ENCODE data around the gene STK11.

The STK11 gene

GRCh38 chr19:1262623-1263123, 57.1 kb downstream of the STK11 start:
- DNase-seq: no peak

GRCh38 chr19:1263188-1263587, 57.6 kb downstream of the STK11 start:
- no peak for DNase-seq

GRCh38 chr19:1264801-1265614, 59.4 kb downstream of the STK11 start:
- peak in 1 of 2 donors; percentile 58 for DNase-seq

GRCh38 chr19:1265615-1266128, 60.1 kb downstream of the STK11 start:
- peak; percentile 40 to 54 for DNase-seq

GRCh38 chr19:1266129-1266915, 60.7 kb downstream of the STK11 start:
- peak; percentile 88 to 93 for DNase-seq

- DNase-seq: peak; percentile 66 to 71
Measured at GRCh38 chr19:1266916-1267476, 61.4 kb downstream of the STK11 start.

- DNase-seq: no peak
Measured at GRCh38 chr19:1267477-1268225, 62.1 kb downstream of the STK11 start.

GRCh38 chr19:1268226-1269064, 62.9 kb downstream of the STK11 start:
- no peak for DNase-seq

GRCh38 chr19:1269065-1269477, 63.5 kb downstream of the STK11 start, which contains the start of gene CIRBP:
TSS of gene CIRBP (plus strand) at chr19:1269332. CDS start at chr19:1270934, 1,602 bp downstream.
- peak; percentile 99 for DNase-seq

GRCh38 chr19:1269478-1270212, 64.1 kb downstream of the STK11 start:
- peak; percentile 86 to 87 for DNase-seq

GRCh38 chr19:1270213-1270853, 64.8 kb downstream of the STK11 start:
- DNase-seq: peak in 1 of 2 donors; percentile 39

GRCh38 chr19:1270854-1271527, 65.4 kb downstream of the STK11 start:
- peak in 1 of 2 donors; percentile 7 for DNase-seq

- DNase-seq: no peak
Measured at GRCh38 chr19:1271528-1272422, 66.2 kb downstream of the STK11 start.

- DNase-seq: no peak
Measured at GRCh38 chr19:1272423-1273262, 67.1 kb downstream of the STK11 start.

- DNase-seq: no peak
Measured at GRCh38 chr19:1273263-1274041, 67.9 kb downstream of the STK11 start.

- no peak for DNase-seq
Measured at GRCh38 chr19:1274081-1274851, 68.7 kb downstream of the STK11 start.
